ENCODE measurements around the gene APOL2.

GRCh38 chr22:36259615-36260300, 20.4 kb upstream of the APOL2 start:
- TF ChIP-seq EZH2 (IDR thresholded peaks at IDR 0.05; ENCODE audit: borderline replicate concordance, insufficient read depth, low read length, poor library complexity, severe bottlenecking) = no peak
- TF ChIP-seq, protein P1, sequence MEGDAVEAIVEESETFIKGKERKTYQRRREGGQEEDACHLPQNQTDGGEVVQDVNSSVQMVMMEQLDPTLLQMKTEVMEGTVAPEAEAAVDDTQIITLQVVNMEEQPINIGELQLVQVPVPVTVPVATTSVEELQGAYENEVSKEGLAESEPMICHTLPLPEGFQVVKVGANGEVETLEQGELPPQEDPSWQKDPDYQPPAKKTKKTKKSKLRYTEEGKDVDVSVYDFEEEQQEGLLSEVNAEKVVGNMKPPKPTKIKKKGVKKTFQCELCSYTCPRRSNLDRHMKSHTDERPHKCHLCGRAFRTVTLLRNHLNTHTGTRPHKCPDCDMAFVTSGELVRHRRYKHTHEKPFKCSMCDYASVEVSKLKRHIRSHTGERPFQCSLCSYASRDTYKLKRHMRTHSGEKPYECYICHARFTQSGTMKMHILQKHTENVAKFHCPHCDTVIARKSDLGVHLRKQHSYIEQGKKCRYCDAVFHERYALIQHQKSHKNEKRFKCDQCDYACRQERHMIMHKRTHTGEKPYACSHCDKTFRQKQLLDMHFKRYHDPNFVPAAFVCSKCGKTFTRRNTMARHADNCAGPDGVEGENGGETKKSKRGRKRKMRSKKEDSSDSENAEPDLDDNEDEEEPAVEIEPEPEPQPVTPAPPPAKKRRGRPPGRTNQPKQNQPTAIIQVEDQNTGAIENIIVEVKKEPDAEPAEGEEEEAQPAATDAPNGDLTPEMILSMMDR (IDR thresholded peaks at IDR 0.05; ENCODE audit: poor library complexity, severe bottlenecking) = no peak
- TF ChIP-seq REST (IDR thresholded peaks at IDR 0.05; ENCODE audit: borderline replicate concordance) = no peak
- TF ChIP-seq TAF1 (IDR thresholded peaks at IDR 0.05; ENCODE audit: low read depth) = no peak
- TF ChIP-seq POLR2AphosphoS5 (IDR thresholded peaks at IDR 0.05) = no peak
- no peak for TF ChIP-seq RAD21 (conservative IDR thresholded peaks at IDR 0.05)
